C4-2B (cell line): Measurements from ENCODE around the gene PTPRN2.

Experiments
- CTCF ChIP-seq: fragments of 450-650 bp; conservative IDR thresholded peaks from 2 replicates; pipeline ENCODE4 v1.5.1; 2017; ENCODE audit warnings: mild to moderate bottlenecking
- ZFX ChIP-seq: fragments of 450-650 bp; IDR thresholded peaks from 2 replicates; pipeline ENCODE4 v1.6.1; 2017

GRCh38 chr7:157711353-157711888, 876.2 kb downstream of the PTPRN2 start:
- TF ChIP-seq CTCF (no peak), ZFX (no peak)
